Kasumi-1 (cell line): ENCODE measurements around the gene ZNF184.
A peak's percentile ranks its signal among the peaks of the same experiment; 100 is the strongest.

Experiments
- DNase-seq, 2 experiments: peaks; one replicate each; lab custom pipeline; 2025; lab: John Stamatoyannopoulos, UW

Gene ZNF184

GRCh38 chr6:27472617-27473400 lies at the start of gene ZNF184:
Gene ZNF184 (minus strand): TSS chr6:27473105. CDS start chr6:27472294, 811 bp downstream.
- DNase-seq: peak; percentile 94 to 96

- DNase-seq: peak; percentile 74 to 81
Observed at GRCh38 chr6:27518881-27519795, 46.2 kb upstream of the ZNF184 start.

GRCh38 chr6:27517928-27518787 lies 45.3 kb upstream of the ZNF184 start:
- peak; percentile 61 for DNase-seq

- DNase-seq: no peak
Observed at GRCh38 chr6:27517238-27517637, 44.3 kb upstream of the ZNF184 start.

GRCh38 chr6:27514906-27515495 lies 42.1 kb upstream of the ZNF184 start:
- DNase-seq: no peak

- no peak for DNase-seq
Observed at GRCh38 chr6:27512525-27512924, 39.6 kb upstream of the ZNF184 start.

GRCh38 chr6:27507041-27507956 lies 34.4 kb upstream of the ZNF184 start:
- no peak for DNase-seq

GRCh38 chr6:27505209-27506027 lies 32.5 kb upstream of the ZNF184 start:
- no peak for DNase-seq

- peak; percentile 34 to 47 for DNase-seq
Observed at GRCh38 chr6:27503436-27504030, 30.6 kb upstream of the ZNF184 start.

- DNase-seq: peak; percentile 78 to 83
Observed at GRCh38 chr6:27502508-27503435, 29.9 kb upstream of the ZNF184 start.

- no peak for DNase-seq
Observed at GRCh38 chr6:27501187-27501586, 28.3 kb upstream of the ZNF184 start.

- DNase-seq: no peak
Observed at GRCh38 chr6:27500177-27500576, 27.3 kb upstream of the ZNF184 start.

GRCh38 chr6:27495386-27496135 lies 22.7 kb upstream of the ZNF184 start:
- DNase-seq: no peak

- no peak for DNase-seq
Observed at GRCh38 chr6:27494987-27495385, 22.1 kb upstream of the ZNF184 start.

- DNase-seq: no peak
Observed at GRCh38 chr6:27494103-27494502, 21.2 kb upstream of the ZNF184 start.

GRCh38 chr6:27492631-27493190 lies 19.8 kb upstream of the ZNF184 start:
- DNase-seq: no peak
